ENCODE measurements around the gene PIGL. TPM values are rescaled to one million over a fixed set of nuclear protein-coding genes. Genes with fewer than 3 reads are reported as not detected.

Gene PIGL
- 10 to 100 TPM; 18.2 to 74.0 (median 40.3) TPM for total RNA-seq

- DNase-seq, result peak; percentile 88
- H3K4me1 ChIP-seq, result peaks cover 4 to 6% of the 10 kb centered on the region in 2 donors
- H3K27me3 ChIP-seq, result no peaks in the 10 kb centered on the region
- TF ChIP-seq CTCF (IDR thresholded peaks at IDR 0.05) (peak in 2 of 4 experiments; percentile 12 to 13), POLR2A (IDR thresholded peaks at IDR 0.05) (peak in 1 of 2 donors; percentile 32)
- intact Hi-C loops (cut with DNase I; ENCODE audit: low total_unique reads), result no loop called here
- peak within 1 kb of the TSS; percentile 80 to 81 for H3K4me3 ChIP-seq
- no peaks in the 10 kb centered on the region for H3K9me3 ChIP-seq
- peak within 1 kb of the TSS; percentile 94 to 97 for H3K27ac ChIP-seq
- H3K36me3 ChIP-seq, result no peaks in the 10 kb centered on the region
Observed at GRCh38 chr17:16217002-16217635, at the start of gene PIGL. TSS of gene PIGL (plus strand) at chr17:16217210. CDS start at chr17:16217227, 17 bp downstream.

GRCh38 chr17:16171613-16172012 is 45.4 kb upstream of the PIGL start:
- H3K27me3 ChIP-seq, result no peaks in the 10 kb centered on the region
- TF ChIP-seq POLR2A (IDR thresholded peaks at IDR 0.05) (no peak), CTCF (IDR thresholded peaks at IDR 0.05) (no peak)

GRCh38 chr17:16178836-16179235 is 38.2 kb upstream of the PIGL start:
- TF ChIP-seq POLR2A (IDR thresholded peaks at IDR 0.05) (no peak), CTCF (IDR thresholded peaks at IDR 0.05) (no peak)
- H3K4me3 ChIP-seq, result no peak overlapping the region
- H3K27ac ChIP-seq, result no peak overlapping the region
- H3K36me3 ChIP-seq, result no peaks in the 10 kb centered on the region
- DNase-seq, result no peak
- peaks cover 0 to 5% of the 10 kb centered on the region in 2 donors for H3K4me1 ChIP-seq
- H3K27me3 ChIP-seq, result no peaks in the 10 kb centered on the region
- intact Hi-C loops (cut with DNase I; ENCODE audit: low total_unique reads), result no loop called here
- no peaks in the 10 kb centered on the region for H3K9me3 ChIP-seq

More at GRCh38 chr17:16171613-16172012, 45.4 kb upstream of the PIGL start:
- H3K36me3 ChIP-seq, result peaks cover 0 to 3% of the 10 kb centered on the region in 2 donors
- no peak overlapping the region for H3K27ac ChIP-seq
- no peak for DNase-seq
- intact Hi-C loops (cut with DNase I; ENCODE audit: low total_unique reads), result no loop called here
- no peak overlapping the region for H3K4me3 ChIP-seq
- H3K9me3 ChIP-seq, result no peaks in the 10 kb centered on the region
- H3K4me1 ChIP-seq, result no peaks in the 10 kb centered on the region

GRCh38 chr17:16181581-16181980 is 35.4 kb upstream of the PIGL start:
- Histone ChIP-seq H3K4me3 (no peak overlapping the region), H3K36me3 (no peaks in the 10 kb centered on the region), H3K27ac (no peak overlapping the region), H3K9me3 (no peaks in the 10 kb centered on the region), H3K4me1 (peaks cover 0 to 5% of the 10 kb centered on the region in 2 donors), H3K27me3 (no peaks in the 10 kb centered on the region)
- TF ChIP-seq POLR2A (IDR thresholded peaks at IDR 0.05), result no peak
- no peak for TF ChIP-seq CTCF (IDR thresholded peaks at IDR 0.05)
- intact Hi-C loops (cut with DNase I; ENCODE audit: low total_unique reads), result no loop called here
- DNase-seq, result no peak

- Histone ChIP-seq H3K36me3 (no peaks in the 10 kb centered on the region), H3K27me3 (no peaks in the 10 kb centered on the region), H3K27ac (no peak overlapping the region), H3K4me1 (peaks cover 0 to 10% of the 10 kb centered on the region in 2 donors), H3K9me3 (no peaks in the 10 kb centered on the region), H3K4me3 (no peak overlapping the region)
- intact Hi-C loops (cut with DNase I; ENCODE audit: low total_unique reads), result no loop called here
- no peak for TF ChIP-seq POLR2A (IDR thresholded peaks at IDR 0.05)
- TF ChIP-seq CTCF (IDR thresholded peaks at IDR 0.05), result no peak
- no peak for DNase-seq
Observed at GRCh38 chr17:16187642-16188041, 29.4 kb upstream of the PIGL start.

Measured in uterus (tissue), 4 donors.